Measurements from ENCODE around the gene DNAJC15.
A peak's percentile ranks its signal among the peaks of the same experiment; 100 is the strongest.

Gene DNAJC15

GRCh38 chr13:43126420-43126819 lies 103.0 kb downstream of the DNAJC15 start:
- no peak for DNase-seq (ENCODE audit: low spot score)

GRCh38 chr13:43127103-43127798 lies 103.9 kb downstream of the DNAJC15 start:
- no peak for DNase-seq (ENCODE audit: low spot score)

- DNase-seq (ENCODE audit: low spot score): no peak
Observed at GRCh38 chr13:43127827-43128226, 104.4 kb downstream of the DNAJC15 start.

GRCh38 chr13:43128504-43128961 lies 105.1 kb downstream of the DNAJC15 start:
- DNase-seq (ENCODE audit: low spot score): no peak

GRCh38 chr13:43129066-43129465 lies 105.7 kb downstream of the DNAJC15 start:
- DNase-seq (ENCODE audit: low spot score): no peak

- DNase-seq (ENCODE audit: low spot score): no peak
Observed at GRCh38 chr13:43129511-43130110, 106.2 kb downstream of the DNAJC15 start.

GRCh38 chr13:43132257-43132656 lies 108.9 kb downstream of the DNAJC15 start:
- DNase-seq (ENCODE audit: low spot score): no peak

GRCh38 chr13:43132911-43133310 lies 109.5 kb downstream of the DNAJC15 start:
- DNase-seq (ENCODE audit: low spot score): no peak

GRCh38 chr13:43133792-43134191 lies 110.4 kb downstream of the DNAJC15 start:
- no peak for DNase-seq (ENCODE audit: low spot score)

- no peak for DNase-seq (ENCODE audit: low spot score)
Observed at GRCh38 chr13:43134868-43135267, 111.5 kb downstream of the DNAJC15 start.

- no peak for DNase-seq (ENCODE audit: low spot score)
Observed at GRCh38 chr13:43135516-43135915, 112.1 kb downstream of the DNAJC15 start.

- DNase-seq (ENCODE audit: low spot score): no peak
Observed at GRCh38 chr13:43136920-43137575, 113.7 kb downstream of the DNAJC15 start.

- DNase-seq (ENCODE audit: low spot score): no peak
Observed at GRCh38 chr13:43139211-43139610, 115.8 kb downstream of the DNAJC15 start.

GRCh38 chr13:43139921-43140320 lies 116.5 kb downstream of the DNAJC15 start:
- DNase-seq (ENCODE audit: low spot score): no peak

GRCh38 chr13:43140985-43141384 lies 117.6 kb downstream of the DNAJC15 start:
- DNase-seq (ENCODE audit: low spot score): no peak

- DNase-seq (ENCODE audit: low spot score): no peak
Observed at GRCh38 chr13:43141685-43142084, 118.3 kb downstream of the DNAJC15 start.

GRCh38 chr13:43143591-43143990 lies 120.2 kb downstream of the DNAJC15 start:
- DNase-seq (ENCODE audit: low spot score): no peak

GRCh38 chr13:43145534-43146196 lies 122.3 kb downstream of the DNAJC15 start:
- DNase-seq (ENCODE audit: low spot score): no peak

GRCh38 chr13:43146400-43146799 lies 123.0 kb downstream of the DNAJC15 start:
- no peak for DNase-seq (ENCODE audit: low spot score)

GRCh38 chr13:43150369-43151207 lies 127.2 kb downstream of the DNAJC15 start:
- DNase-seq (ENCODE audit: low spot score): no peak

GRCh38 chr13:43153436-43154090 lies 130.2 kb downstream of the DNAJC15 start:
- peak; percentile 11 for DNase-seq (ENCODE audit: low spot score)
